ENCODE results near the gene ESRRG. TPM values are rescaled to one million over a fixed set of nuclear protein-coding genes. Genes with fewer than 3 reads are reported as not detected.

Gene ESRRG
- total and polyA plus RNA-seq, 2 experiments from 2014 or later: not detected

GRCh38 chr1:216666441-216666840 lies 56.8 kb downstream of the ESRRG start:
- in situ Hi-C loops (cut with MboI): no loop called here
- H3K27ac ChIP-seq: no peak overlapping the region
- 47 to 53% methylated on average over 2 of the region's 2 CpGs for WGBS, 2 experiments (ENCODE audit: low coverage in 1 of 2, low lambda C conversion rate in 2 of 2, missing lambda C conversion rate in 2 of 2)

GRCh38 chr1:216665856-216666255 lies 57.4 kb downstream of the ESRRG start:
- Histone ChIP-seq H3K79me2 (ENCODE audit: insufficient read depth) (no peaks in the 10 kb centered on the region), H3K27ac (no peak overlapping the region), H3K27me3 (replicated peaks; ENCODE audit: insufficient read depth) (no peaks in the 10 kb centered on the region), H4K20me1 (ENCODE audit: insufficient read depth) (no peaks in the 10 kb centered on the region), H3K9me3 (ENCODE audit: low read depth) (no peaks in the 10 kb centered on the region), H3K4me3 (no peak overlapping the region), H2AFZ (no peak overlapping the region), H3K4me2 (ENCODE audit: unreplicated experiment) (no peak overlapping the region), H3K36me3 (ENCODE audit: low read depth) (no peaks in the 10 kb centered on the region), H3K4me1 (ENCODE audit: insufficient read depth) (no peaks in the 10 kb centered on the region), H3F3A (ENCODE audit: insufficient read depth) (no peaks in the 10 kb centered on the region), H3K9me2 (ENCODE audit: insufficient read depth) (no peaks in the 10 kb centered on the region), H3K9ac (no peak overlapping the region)
- DNase-seq: no peak
- no peak for TF ChIP-seq EZH2 (IDR thresholded peaks at IDR 0.05; ENCODE audit: insufficient read depth, poor library complexity, severe bottlenecking)
- no peak for TF ChIP-seq EZH2phosphoT487 (IDR thresholded peaks at IDR 0.05; ENCODE audit: insufficient read depth, low read depth)
- in situ Hi-C loops (cut with MboI): no loop called here

More at GRCh38 chr1:216666441-216666840, 56.8 kb downstream of the ESRRG start:
- H3K79me2 ChIP-seq (ENCODE audit: insufficient read depth): no peaks in the 10 kb centered on the region
- H3K9me3 ChIP-seq (ENCODE audit: low read depth): no peaks in the 10 kb centered on the region
- TF ChIP-seq EZH2 (IDR thresholded peaks at IDR 0.05; ENCODE audit: insufficient read depth, poor library complexity, severe bottlenecking) (no peak), EZH2phosphoT487 (IDR thresholded peaks at IDR 0.05; ENCODE audit: insufficient read depth, low read depth) (no peak)
- H3K4me2 ChIP-seq (ENCODE audit: unreplicated experiment): no peak overlapping the region
- no peaks in the 10 kb centered on the region for H4K20me1 ChIP-seq (ENCODE audit: insufficient read depth)
- no peaks in the 10 kb centered on the region for H3K4me1 ChIP-seq (ENCODE audit: insufficient read depth)
- no peak for DNase-seq
- no peak overlapping the region for H2AFZ ChIP-seq
- no peaks in the 10 kb centered on the region for H3F3A ChIP-seq (ENCODE audit: insufficient read depth)
- H3K4me3 ChIP-seq: no peak overlapping the region
- H3K9ac ChIP-seq: no peak overlapping the region
- no peaks in the 10 kb centered on the region for H3K27me3 ChIP-seq (replicated peaks; ENCODE audit: insufficient read depth)
- no peaks in the 10 kb centered on the region for H3K36me3 ChIP-seq (ENCODE audit: low read depth)
- no peaks in the 10 kb centered on the region for H3K9me2 ChIP-seq (ENCODE audit: insufficient read depth)

- Histone ChIP-seq H3K9me3 (ENCODE audit: low read depth) (no peaks in the 10 kb centered on the region), H3K9ac (no peak overlapping the region), H3K4me1 (ENCODE audit: insufficient read depth) (no peaks in the 10 kb centered on the region), H3K27ac (no peak overlapping the region), H4K20me1 (ENCODE audit: insufficient read depth) (no peaks in the 10 kb centered on the region), H3F3A (ENCODE audit: insufficient read depth) (no peaks in the 10 kb centered on the region), H2AFZ (no peak overlapping the region), H3K79me2 (ENCODE audit: insufficient read depth) (no peaks in the 10 kb centered on the region), H3K4me3 (no peak overlapping the region), H3K4me2 (ENCODE audit: unreplicated experiment) (no peak overlapping the region), H3K9me2 (ENCODE audit: insufficient read depth) (no peaks in the 10 kb centered on the region), H3K27me3 (replicated peaks; ENCODE audit: insufficient read depth) (no peaks in the 10 kb centered on the region), H3K36me3 (ENCODE audit: low read depth) (no peaks in the 10 kb centered on the region)
- peak; percentile 2 for DNase-seq
- WGBS, 2 experiments (ENCODE audit: low coverage in 1 of 2, low lambda C conversion rate in 2 of 2, missing lambda C conversion rate in 2 of 2): 3 to 9% methylated on average over 1 of the region's 1 CpG
- TF ChIP-seq EZH2phosphoT487 (IDR thresholded peaks at IDR 0.05; ENCODE audit: insufficient read depth, low read depth) (no peak), EZH2 (IDR thresholded peaks at IDR 0.05; ENCODE audit: insufficient read depth, poor library complexity, severe bottlenecking) (no peak)
- in situ Hi-C loops (cut with MboI): no loop called here
These were observed 57.8 kb downstream of the ESRRG start for GRCh38 chr1:216665406-216665805.

- Histone ChIP-seq H3F3A (ENCODE audit: insufficient read depth) (no peaks in the 10 kb centered on the region), H3K4me2 (ENCODE audit: unreplicated experiment) (no peak overlapping the region), H3K27me3 (replicated peaks; ENCODE audit: insufficient read depth) (no peaks in the 10 kb centered on the region), H3K36me3 (ENCODE audit: low read depth) (no peaks in the 10 kb centered on the region), H3K27ac (no peak overlapping the region), H2AFZ (no peak overlapping the region), H3K79me2 (ENCODE audit: insufficient read depth) (no peaks in the 10 kb centered on the region), H4K20me1 (ENCODE audit: insufficient read depth) (no peaks in the 10 kb centered on the region), H3K9me2 (ENCODE audit: insufficient read depth) (no peaks in the 10 kb centered on the region), H3K4me3 (no peak overlapping the region), H3K9me3 (ENCODE audit: low read depth) (no peaks in the 10 kb centered on the region), H3K4me1 (ENCODE audit: insufficient read depth) (no peaks in the 10 kb centered on the region), H3K9ac (no peak overlapping the region)
- in situ Hi-C loops (cut with MboI): no loop called here
- no peak for DNase-seq
- TF ChIP-seq EZH2phosphoT487 (IDR thresholded peaks at IDR 0.05; ENCODE audit: insufficient read depth, low read depth) (no peak), EZH2 (IDR thresholded peaks at IDR 0.05; ENCODE audit: insufficient read depth, poor library complexity, severe bottlenecking) (no peak)
- WGBS, 2 experiments (ENCODE audit: low coverage in 1 of 2, low lambda C conversion rate in 2 of 2, missing lambda C conversion rate in 2 of 2): 19 to 20% methylated on average over 3 of the region's 3 CpGs
These were observed 60.5 kb downstream of the ESRRG start for GRCh38 chr1:216662681-216663080.

- Histone ChIP-seq H3K9me3 (ENCODE audit: low read depth) (no peaks in the 10 kb centered on the region), H3K9me2 (ENCODE audit: insufficient read depth) (no peaks in the 10 kb centered on the region), H3K4me3 (no peak overlapping the region), H3K79me2 (ENCODE audit: insufficient read depth) (no peaks in the 10 kb centered on the region), H3K4me2 (ENCODE audit: unreplicated experiment) (no peak overlapping the region), H3K9ac (no peak overlapping the region), H3K27me3 (replicated peaks; ENCODE audit: insufficient read depth) (no peaks in the 10 kb centered on the region), H4K20me1 (ENCODE audit: insufficient read depth) (no peaks in the 10 kb centered on the region), H3K4me1 (ENCODE audit: insufficient read depth) (no peaks in the 10 kb centered on the region), H3K36me3 (ENCODE audit: low read depth) (no peaks in the 10 kb centered on the region), H2AFZ (no peak overlapping the region), H3F3A (ENCODE audit: insufficient read depth) (no peaks in the 10 kb centered on the region), H3K27ac (no peak overlapping the region)
- TF ChIP-seq EZH2phosphoT487 (IDR thresholded peaks at IDR 0.05; ENCODE audit: insufficient read depth, low read depth) (no peak), EZH2 (IDR thresholded peaks at IDR 0.05; ENCODE audit: insufficient read depth, poor library complexity, severe bottlenecking) (no peak)
- in situ Hi-C loops (cut with MboI): no loop called here
- WGBS, 2 experiments (ENCODE audit: low coverage in 1 of 2, low lambda C conversion rate in 2 of 2, missing lambda C conversion rate in 2 of 2): 0 to 7% methylated on average over 1 of the region's 1 CpG
- no peak for DNase-seq
These were observed 62.7 kb downstream of the ESRRG start for GRCh38 chr1:216660561-216660960.

Data from GM23248 (cell line).